ENCODE data around the gene TMEM233. TPM values are rescaled to one million over a fixed set of nuclear protein-coding genes. Genes with fewer than 3 reads are reported as not detected.
A peak's percentile ranks its signal among the peaks of the same experiment; 100 is the strongest.

TMEM233 gene
- total and polyA plus RNA-seq, 12 donors = 0.17 to 1.0 (median 0.53) TPM; not detected in 2

- Histone ChIP-seq H3K36me3 (replicated peaks in 1 of 2) (no peaks in the 10 kb centered on the region), H3K9me3 (replicated peaks in 1 of 3) (no peaks in the 10 kb centered on the region), H3K27me3 (no peaks in the 10 kb centered on the region), H3K4me1 (replicated peaks in 1 of 2) (peaks cover 5 to 8% of the 10 kb centered on the region in 2 donors), H3K27ac (no peak overlapping the region), H3K4me3 (no peak overlapping the region)
- TF ChIP-seq POLR2A (IDR thresholded peaks at IDR 0.05) (no peak), CTCF (IDR thresholded peaks at IDR 0.05) (no peak)
- no peak for DNase-seq
- intact Hi-C loops (cut with DNase I) = no loop called here
- WGBS, 4 donors = 80 to 85% (median 82%) methylated on average over 4 of the region's 4 CpGs
Measured at GRCh38 chr12:119624966-119625365, 31.4 kb downstream of the TMEM233 start.

- Histone ChIP-seq H3K9me3 (replicated peaks in 1 of 3) (no peaks in the 10 kb centered on the region), H3K36me3 (replicated peaks in 1 of 2) (no peaks in the 10 kb centered on the region), H3K27me3 (no peaks in the 10 kb centered on the region), H3K4me1 (replicated peaks in 1 of 2) (peaks cover 5 to 8% of the 10 kb centered on the region in 2 donors), H3K27ac (no peak overlapping the region), H3K4me3 (no peak overlapping the region)
- peak in 2 of 7 donors; percentile 16 to 27 for DNase-seq
- intact Hi-C loops (cut with DNase I) = no loop called here
- no peak for TF ChIP-seq POLR2A (IDR thresholded peaks at IDR 0.05)
- TF ChIP-seq CTCF (IDR thresholded peaks at IDR 0.05) = no peak
- 55 to 64% (median 58%) methylated on average over 6 of the region's 6 CpGs for WGBS, 4 donors
Measured at GRCh38 chr12:119627019-119627643, 33.6 kb downstream of the TMEM233 start.

- intact Hi-C loops (cut with DNase I) = no loop called here
Measured at GRCh38 chr12:119627686-119628085, 34.1 kb downstream of the TMEM233 start.

GRCh38 chr12:119630223-119630780 lies 36.7 kb downstream of the TMEM233 start:
- H3K36me3 ChIP-seq (replicated peaks in 1 of 2) = no peaks in the 10 kb centered on the region
- intact Hi-C loops (cut with DNase I) = no loop called here
- peaks cover 4% of the 10 kb centered on the region for H3K27me3 ChIP-seq
- 85 to 92% (median 91%) methylated on average over 7 of the region's 7 CpGs for WGBS, 4 donors
- H3K9me3 ChIP-seq (replicated peaks in 1 of 3) = no peaks in the 10 kb centered on the region
- DNase-seq = no peak
- no peak overlapping the region for H3K4me3 ChIP-seq
- no peak for TF ChIP-seq POLR2A (IDR thresholded peaks at IDR 0.05)
- no peak overlapping the region for H3K27ac ChIP-seq
- H3K4me1 ChIP-seq (replicated peaks in 1 of 2) = peaks cover 5 to 8% of the 10 kb centered on the region in 2 donors

More at GRCh38 chr12:119627686-119628085, 34.1 kb downstream of the TMEM233 start:
- Histone ChIP-seq H3K4me1 (replicated peaks in 1 of 2) (peaks cover 5 to 8% of the 10 kb centered on the region in 2 donors), H3K9me3 (replicated peaks in 1 of 3) (no peaks in the 10 kb centered on the region), H3K4me3 (no peak overlapping the region), H3K36me3 (replicated peaks in 1 of 2) (no peaks in the 10 kb centered on the region), H3K27me3 (no peaks in the 10 kb centered on the region), H3K27ac (no peak overlapping the region)
- TF ChIP-seq CTCF (IDR thresholded peaks at IDR 0.05) = no peak
- no peak for TF ChIP-seq POLR2A (IDR thresholded peaks at IDR 0.05)
- no peak for DNase-seq
- 82 to 88% (median 87%) methylated on average over 6 of the region's 6 CpGs for WGBS, 4 donors

Measured in adrenal gland (tissue), 12 donors.